ENCODE measurements around the gene NRG2. TPM values are rescaled to one million over a fixed set of nuclear protein-coding genes. Genes with fewer than 3 reads are reported as not detected.

The NRG2 gene
- total RNA-seq, 2 donors from 2014 or later = 6.6 to 11.1 TPM

DNA sequence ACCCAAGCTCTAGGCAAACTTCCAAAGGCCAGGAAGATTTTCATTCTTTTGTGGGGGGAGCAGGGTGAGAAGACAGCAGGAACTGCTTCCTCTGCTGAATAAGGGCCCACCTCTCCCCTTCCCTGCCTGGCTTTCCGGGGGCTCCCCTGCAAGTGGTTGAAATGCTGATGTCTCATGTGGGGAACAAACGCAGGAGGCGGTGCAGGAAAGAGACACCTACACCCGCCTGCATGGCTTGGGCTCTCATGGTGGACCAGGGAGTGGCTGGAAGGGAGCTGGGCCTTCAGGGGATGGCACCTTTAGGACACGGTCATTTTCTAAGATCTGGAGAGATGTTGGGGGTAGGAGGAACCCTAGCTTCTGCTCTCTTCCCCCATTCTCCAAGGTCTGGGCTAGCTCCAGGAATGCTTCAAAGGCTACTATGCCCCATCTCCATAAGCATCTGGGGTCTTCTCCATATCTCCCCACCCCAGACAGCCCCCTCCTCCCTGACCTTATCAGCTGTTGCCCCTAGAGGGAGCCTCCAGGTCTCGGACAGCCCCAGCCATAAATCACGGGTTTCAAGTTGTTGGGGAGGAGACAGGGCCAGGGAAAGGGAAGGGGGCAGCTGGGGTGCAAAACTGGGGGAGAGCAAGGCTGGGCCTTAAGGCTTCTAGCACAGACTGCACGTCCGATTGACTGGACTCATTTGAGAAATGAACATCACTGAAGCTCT, 170.9 kb downstream of the NRG2 start:
- Histone ChIP-seq H3K36me3 (no peaks in the 10 kb centered on the region), H3K27me3 (replicated peaks; ENCODE audit: insufficient read depth) (no peaks in the 10 kb centered on the region), H3K4me1 (replicated peaks) (peaks cover 10% of the 10 kb centered on the region), H3K9me3 (no peaks in the 10 kb centered on the region), H3K27ac (no peak overlapping the region), H3K4me3 (no peak overlapping the region)
- no peak for DNase-seq (ENCODE audit: low spot score)
- intact Hi-C loops (cut with DNase I) = no loop called here
- 78% methylated on average over 9 of the region's 9 CpGs for WGBS
- TF ChIP-seq POLR2A (IDR thresholded peaks at IDR 0.05) (no peak), CTCF (IDR thresholded peaks at IDR 0.05) (no peak), POLR2AphosphoS5 (IDR thresholded peaks at IDR 0.05) (no peak)

DNA sequence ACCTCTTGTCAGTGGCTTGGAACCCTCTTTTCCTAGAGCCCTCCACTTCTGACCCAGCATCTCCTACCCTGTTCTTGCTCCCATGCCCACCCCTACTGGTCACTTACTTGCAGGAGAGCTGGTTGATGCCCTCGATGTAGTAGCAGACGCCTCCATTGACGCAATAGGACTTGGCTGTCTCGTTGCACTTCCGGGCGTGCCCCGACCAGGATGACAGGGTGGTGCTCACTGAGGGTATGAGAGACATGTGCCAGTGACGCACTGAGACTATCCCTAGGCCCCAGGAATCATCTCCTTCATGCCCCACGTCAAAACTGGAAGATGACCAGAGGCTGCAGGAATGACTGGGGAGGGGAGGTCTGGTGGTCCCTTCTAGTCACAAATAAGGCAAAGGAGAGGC, 171.5 kb downstream of the NRG2 start:
- DNase-seq (ENCODE audit: low spot score) = no peak
- Histone ChIP-seq H3K27ac (no peak overlapping the region), H3K36me3 (no peaks in the 10 kb centered on the region), H3K4me1 (replicated peaks) (peaks cover 10% of the 10 kb centered on the region), H3K9me3 (no peaks in the 10 kb centered on the region), H3K27me3 (replicated peaks; ENCODE audit: insufficient read depth) (no peaks in the 10 kb centered on the region), H3K4me3 (no peak overlapping the region)
- TF ChIP-seq POLR2AphosphoS5 (IDR thresholded peaks at IDR 0.05) (no peak), CTCF (IDR thresholded peaks at IDR 0.05) (no peak), POLR2A (IDR thresholded peaks at IDR 0.05) (no peak)
- intact Hi-C loops (cut with DNase I) = no loop called here
- WGBS = 90% methylated on average over 9 of the region's 9 CpGs

DNA sequence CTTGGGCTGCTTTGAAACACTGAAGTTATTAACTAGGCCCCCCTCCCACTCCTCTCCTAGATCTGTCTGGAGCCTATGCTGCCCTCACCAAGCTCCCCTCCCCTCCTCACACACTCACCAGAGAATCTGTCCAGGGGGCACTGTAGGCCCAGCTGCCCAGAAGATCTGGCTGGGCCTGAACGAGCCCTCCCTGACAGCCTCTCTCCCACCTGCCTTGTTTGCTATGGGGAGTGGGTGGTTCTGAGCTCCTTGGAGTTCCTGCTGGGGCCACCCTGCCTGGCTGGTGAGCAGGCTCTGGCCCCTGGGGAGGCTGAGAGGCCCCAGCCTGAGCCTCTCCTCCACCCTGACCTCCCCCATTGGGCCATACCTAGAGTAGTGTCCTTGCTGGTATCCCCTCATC, 172.4 kb downstream of the NRG2 start:
- peak overlapping the region; percentile 80 to 81 for H3K27ac ChIP-seq
- DNase-seq (ENCODE audit: low spot score) = no peak
- 80% methylated on average over 1 of the region's 1 CpG for WGBS
- no peak overlapping the region for H3K4me3 ChIP-seq
- peaks cover 10% of the 10 kb centered on the region for H3K4me1 ChIP-seq (replicated peaks)
- no peaks in the 10 kb centered on the region for H3K36me3 ChIP-seq
- TF ChIP-seq POLR2A (IDR thresholded peaks at IDR 0.05) = no peak
- TF ChIP-seq POLR2AphosphoS5 (IDR thresholded peaks at IDR 0.05) = no peak
- TF ChIP-seq CTCF (IDR thresholded peaks at IDR 0.05) = no peak
- intact Hi-C loops (cut with DNase I) = no loop called here
- no peaks in the 10 kb centered on the region for H3K27me3 ChIP-seq (replicated peaks; ENCODE audit: insufficient read depth)
- H3K9me3 ChIP-seq = no peaks in the 10 kb centered on the region

- intact Hi-C loops (cut with DNase I) = no loop called here
- H3K27ac ChIP-seq = peak overlapping the region; percentile 80 to 81
- WGBS = 25% methylated on average over 9 of the region's 9 CpGs
Observed at GRCh38 chr5:139869042-139869790, 173.9 kb downstream of the NRG2 start.

More at GRCh38 chr5:139869042-139869790, 173.9 kb downstream of the NRG2 start:
- no peaks in the 10 kb centered on the region for H3K9me3 ChIP-seq
- H3K27me3 ChIP-seq (replicated peaks; ENCODE audit: insufficient read depth) = no peaks in the 10 kb centered on the region
- DNase-seq (ENCODE audit: low spot score) = no peak
- peaks cover 10% of the 10 kb centered on the region for H3K4me1 ChIP-seq (replicated peaks)
- no peaks in the 10 kb centered on the region for H3K36me3 ChIP-seq
- TF ChIP-seq POLR2AphosphoS5 (IDR thresholded peaks at IDR 0.05) (peak; percentile 55), CTCF (IDR thresholded peaks at IDR 0.05) (no peak), POLR2A (IDR thresholded peaks at IDR 0.05) (no peak)
- H3K4me3 ChIP-seq = no peak overlapping the region

Measured in prostate gland (tissue), 2 donors.